ENCODE measurements around the gene LPIN1. TPM values are rescaled to one million over a fixed set of nuclear protein-coding genes. Genes with fewer than 3 reads are reported as not detected.

The LPIN1 gene
- total and polyA plus RNA-seq, 4 experiments from 2014 or later: 13.3 to 83.9 (median 51.5) TPM

Small RNAs within 50 kb of the gene (microRNA-seq; reads per million reads assigned to microRNA genes)
- gene MIR4262 (ENCODE audit: borderline microRNAs expressed, borderline number of aligned reads, borderline replicate concordance): not detected
- gene MIR548S (ENCODE audit: borderline microRNAs expressed, borderline number of aligned reads, borderline replicate concordance): not detected

Other genes with a start within 250 kb of the LPIN1 start
- 1 to 10 TPM in 1 of 2 experiments, under 1 TPM in 1; 0.19 to 1.1 TPM for gene GREB1, start 212.6 kb upstream of the LPIN1 start, total RNA-seq
- gene GREB1, start 212.6 kb upstream of the LPIN1 start, polyA plus RNA-seq: not detected
- gene NTSR2, start 76.4 kb upstream of the LPIN1 start, total RNA-seq: not detected
- gene NTSR2, start 76.4 kb upstream of the LPIN1 start, polyA plus RNA-seq: not detected